T-helper 17 cell (primary cell): ENCODE data around the gene FAR2. TPM values are rescaled to one million over a fixed set of nuclear protein-coding genes. Genes with fewer than 3 reads are reported as not detected.

ENCODE experiments used
- ATAC-seq: fragments of 150-1000 bp; cut with Tn5 transposase; 2 replicates; pipeline ENCODE4 v1.10.0; 2021; ENCODE audit warnings: mild to moderate bottlenecking, moderate library complexity
- DNase-seq, 3 donors: peaks; one replicate each; pipeline versions ENCODE4 v3.0.0 to v3.0.0-alpha.2; 2020 to 2021
- H3K9me3 ChIP-seq: one replicate; pipeline ENCODE4 v1.7.0; 2013; ENCODE audit warnings: low read length, mild to moderate bottlenecking; ENCODE audit not compliant: control insufficient read depth, poor library complexity, severe bottlenecking
- H3K27ac Mint-ChIP-seq: one replicate; pipeline ENCODE4 v1.8.0; 2022; ENCODE audit warnings: mild to moderate bottlenecking, moderate library complexity, mixed read lengths
- H3K27me3 Mint-ChIP-seq: one replicate; pipeline ENCODE4 v1.8.0; 2022; ENCODE audit warnings: mixed read lengths
- H3K36me3 Mint-ChIP-seq: one replicate; pipeline ENCODE4 v1.8.0; 2022; ENCODE audit warnings: low read depth, mixed read lengths
- H3K4me1 Mint-ChIP-seq: one replicate; pipeline ENCODE4 v1.8.0; 2022; ENCODE audit warnings: mild to moderate bottlenecking, mixed read lengths
- H3K4me3 Mint-ChIP-seq: one replicate; pipeline ENCODE4 v1.8.0; 2022; ENCODE audit warnings: mild to moderate bottlenecking, moderate library complexity, mixed read lengths
- total RNA-seq, 4 donors: library from RNA in 2 of 4; stranded (reverse) in 2 of 4; gene quantifications; one replicate each; pipeline ENCODE4 v1.2.3 and lab custom pipeline; 2022 to 2026

The FAR2 gene
- total RNA-seq, 2 donors from 2014 or later = 6.6 to 8.5 TPM

- no peaks in the 10 kb centered on the region for H3K9me3 ChIP-seq
- Mint-ChIP-seq H3K27ac (no peak overlapping the region), H3K4me1 (peaks cover 4% of the 10 kb centered on the region), H3K4me3 (no peak overlapping the region), H3K27me3 (no peaks in the 10 kb centered on the region), H3K36me3 (peaks cover 2% of the 10 kb centered on the region)
- DNase-seq = no peak
- no peak for ATAC-seq
These were observed 180.3 kb downstream of the FAR2 start for GRCh38 chr12:29329411-29329810.

GRCh38 chr12:29333178-29333577, 184.1 kb downstream of the FAR2 start:
- ATAC-seq (no peak), DNase-seq (no peak)
- no peaks in the 10 kb centered on the region for H3K27me3 Mint-ChIP-seq
- no peak overlapping the region for H3K4me3 Mint-ChIP-seq
- H3K27ac Mint-ChIP-seq = peak overlapping the region; percentile 37
- no peaks in the 10 kb centered on the region for H3K36me3 Mint-ChIP-seq
- H3K4me1 Mint-ChIP-seq = no peaks in the 10 kb centered on the region
- H3K9me3 ChIP-seq = no peaks in the 10 kb centered on the region

- no peaks in the 10 kb centered on the region for H3K36me3 Mint-ChIP-seq
- ATAC-seq (no peak), DNase-seq (no peak)
- H3K4me3 Mint-ChIP-seq = no peak overlapping the region
- no peak overlapping the region for H3K27ac Mint-ChIP-seq
- no peaks in the 10 kb centered on the region for H3K27me3 Mint-ChIP-seq
- no peaks in the 10 kb centered on the region for H3K9me3 ChIP-seq
- H3K4me1 Mint-ChIP-seq = no peaks in the 10 kb centered on the region
These were observed 185.9 kb downstream of the FAR2 start for GRCh38 chr12:29334937-29335336.

GRCh38 chr12:29337325-29337724, 188.2 kb downstream of the FAR2 start:
- H3K27ac Mint-ChIP-seq = peak overlapping the region; percentile 49
- H3K36me3 Mint-ChIP-seq = peaks cover 3% of the 10 kb centered on the region
- no peaks in the 10 kb centered on the region for H3K4me1 Mint-ChIP-seq
- no peaks in the 10 kb centered on the region for H3K27me3 Mint-ChIP-seq
- DNase-seq (no peak), ATAC-seq (no peak)
- H3K4me3 Mint-ChIP-seq = no peak overlapping the region
- no peaks in the 10 kb centered on the region for H3K9me3 ChIP-seq

GRCh38 chr12:29343022-29343799, 194.1 kb downstream of the FAR2 start:
- no peak for DNase-seq
- H3K4me3 Mint-ChIP-seq = no peak overlapping the region
- ATAC-seq = no peak
- H3K9me3 ChIP-seq = no peaks in the 10 kb centered on the region
- peak overlapping the region; percentile 14 for H3K27ac Mint-ChIP-seq
- no peaks in the 10 kb centered on the region for H3K27me3 Mint-ChIP-seq
- H3K36me3 Mint-ChIP-seq = peaks cover 3% of the 10 kb centered on the region
- no peaks in the 10 kb centered on the region for H3K4me1 Mint-ChIP-seq

- peaks cover 2% of the 10 kb centered on the region for H3K36me3 Mint-ChIP-seq
- H3K27me3 Mint-ChIP-seq = no peaks in the 10 kb centered on the region
- H3K4me1 Mint-ChIP-seq = no peaks in the 10 kb centered on the region
- H3K9me3 ChIP-seq = no peaks in the 10 kb centered on the region
- ATAC-seq (no peak), DNase-seq (no peak)
- no peak overlapping the region for H3K4me3 Mint-ChIP-seq
- no peak overlapping the region for H3K27ac Mint-ChIP-seq
These were observed 197.8 kb downstream of the FAR2 start for GRCh38 chr12:29346769-29347421.

GRCh38 chr12:29350080-29350479, 201.0 kb downstream of the FAR2 start:
- H3K4me3 Mint-ChIP-seq = no peak overlapping the region
- no peak overlapping the region for H3K27ac Mint-ChIP-seq
- peaks cover 4% of the 10 kb centered on the region for H3K36me3 Mint-ChIP-seq
- H3K27me3 Mint-ChIP-seq = no peaks in the 10 kb centered on the region
- ATAC-seq (no peak), DNase-seq (no peak)
- no peaks in the 10 kb centered on the region for H3K4me1 Mint-ChIP-seq
- no peaks in the 10 kb centered on the region for H3K9me3 ChIP-seq

GRCh38 chr12:29354954-29355353, 205.9 kb downstream of the FAR2 start:
- Mint-ChIP-seq H3K4me3 (no peak overlapping the region), H3K27me3 (no peaks in the 10 kb centered on the region), H3K4me1 (no peaks in the 10 kb centered on the region), H3K36me3 (peaks cover 2% of the 10 kb centered on the region), H3K27ac (no peak overlapping the region)
- ATAC-seq (no peak), DNase-seq (no peak)
- H3K9me3 ChIP-seq = no peaks in the 10 kb centered on the region

GRCh38 chr12:29365091-29365490, 216.0 kb downstream of the FAR2 start:
- ATAC-seq (no peak), DNase-seq (no peak)
- H3K27ac Mint-ChIP-seq = no peak overlapping the region
- no peaks in the 10 kb centered on the region for H3K27me3 Mint-ChIP-seq
- H3K36me3 Mint-ChIP-seq = peaks cover 10% of the 10 kb centered on the region
- H3K4me1 Mint-ChIP-seq = peaks cover 5% of the 10 kb centered on the region
- H3K4me3 Mint-ChIP-seq = no peak overlapping the region
- no peaks in the 10 kb centered on the region for H3K9me3 ChIP-seq

- Mint-ChIP-seq H3K4me1 (peaks cover 25% of the 10 kb centered on the region), H3K27ac (no peak overlapping the region), H3K27me3 (no peaks in the 10 kb centered on the region), H3K36me3 (no peaks in the 10 kb centered on the region), H3K4me3 (no peak overlapping the region)
- ATAC-seq = no peak
- DNase-seq = no peak
- no peaks in the 10 kb centered on the region for H3K9me3 ChIP-seq
These were observed 224.9 kb downstream of the FAR2 start for GRCh38 chr12:29374012-29374411.

- ATAC-seq (no peak), DNase-seq (no peak)
- no peak overlapping the region for H3K4me3 Mint-ChIP-seq
- H3K36me3 Mint-ChIP-seq = no peaks in the 10 kb centered on the region
- no peaks in the 10 kb centered on the region for H3K9me3 ChIP-seq
- H3K27ac Mint-ChIP-seq = no peak overlapping the region
- peaks cover 32% of the 10 kb centered on the region for H3K4me1 Mint-ChIP-seq
- H3K27me3 Mint-ChIP-seq = no peaks in the 10 kb centered on the region
These were observed 225.8 kb downstream of the FAR2 start for GRCh38 chr12:29374913-29375312.

GRCh38 chr12:29376118-29376517, 227.0 kb downstream of the FAR2 start:
- DNase-seq = no peak
- H3K9me3 ChIP-seq = no peaks in the 10 kb centered on the region
- no peak overlapping the region for H3K27ac Mint-ChIP-seq
- peaks cover 2% of the 10 kb centered on the region for H3K36me3 Mint-ChIP-seq
- no peaks in the 10 kb centered on the region for H3K27me3 Mint-ChIP-seq
- no peak overlapping the region for H3K4me3 Mint-ChIP-seq
- peaks cover 40% of the 10 kb centered on the region for H3K4me1 Mint-ChIP-seq
- no peak for ATAC-seq

GRCh38 chr12:29380536-29381523, 231.8 kb downstream of the FAR2 start, which contains the start of gene ERGIC2:
ERGIC2 (minus strand) TSS chr12:29381172; CDS start chr12:29371633, 9,539 bp downstream.
- Mint-ChIP-seq H3K4me1 (peaks cover 41% of the 10 kb centered on the region), H3K27ac (peak within 1 kb of the TSS; percentile 98), H3K36me3 (peaks cover 4% of the 10 kb centered on the region), H3K27me3 (no peaks in the 10 kb centered on the region), H3K4me3 (peak within 1 kb of the TSS; percentile 97)
- peak; percentile 90 for ATAC-seq
- peak; percentile 70 to 82 (median 80) for DNase-seq
- no peaks in the 10 kb centered on the region for H3K9me3 ChIP-seq
